SH-SY5Y (cell line): ENCODE results near the gene TERB1.

ENCODE experiments used
- GATA2 ChIP-seq: IDR thresholded peaks from 2 replicates; pipeline ENCODE4 v1.6.1; 2011; ENCODE audit warnings: mild to moderate bottlenecking, low read depth, low read length
- GATA3 ChIP-seq: IDR thresholded peaks from 2 replicates; pipeline ENCODE4 v1.6.1; 2011; ENCODE audit warnings: low read depth, mild to moderate bottlenecking, low read length, moderate library complexity

Gene TERB1

GRCh38 chr16:66741950-66742808 lies 59.2 kb downstream of the TERB1 start:
- no peak for TF ChIP-seq GATA3
- no peak for TF ChIP-seq GATA2

- TF ChIP-seq GATA3: no peak
- TF ChIP-seq GATA2: no peak
Measured at GRCh38 chr16:66741169-66741900, 60.0 kb downstream of the TERB1 start.

- TF ChIP-seq GATA2 (no peak), GATA3 (no peak)
Measured at GRCh38 chr16:66740533-66740932, 60.9 kb downstream of the TERB1 start.

GRCh38 chr16:66740010-66740409 lies 61.4 kb downstream of the TERB1 start:
- TF ChIP-seq GATA3 (no peak), GATA2 (no peak)

GRCh38 chr16:66735891-66736290 lies 65.5 kb downstream of the TERB1 start:
- TF ChIP-seq GATA2: no peak
- no peak for TF ChIP-seq GATA3

- no peak for TF ChIP-seq GATA2
Measured at GRCh38 chr16:66731101-66731500, 70.3 kb downstream of the TERB1 start.

- TF ChIP-seq GATA2 (no peak), GATA3 (no peak)
Measured at GRCh38 chr16:66728804-66729203, 72.6 kb downstream of the TERB1 start.

GRCh38 chr16:66728117-66728787 lies 73.1 kb downstream of the TERB1 start:
- no peak for TF ChIP-seq GATA3
- TF ChIP-seq GATA2: no peak

- TF ChIP-seq GATA2 (no peak), GATA3 (no peak)
Measured at GRCh38 chr16:66720766-66721165, 80.6 kb downstream of the TERB1 start.

GRCh38 chr16:66719246-66719645 lies 82.1 kb downstream of the TERB1 start:
- TF ChIP-seq GATA2 (no peak), GATA3 (no peak)

GRCh38 chr16:66717776-66718175 lies 83.6 kb downstream of the TERB1 start:
- TF ChIP-seq GATA2 (no peak), GATA3 (no peak)

- TF ChIP-seq GATA3 (no peak), GATA2 (no peak)
Measured at GRCh38 chr16:66717112-66717675, 84.2 kb downstream of the TERB1 start.

- TF ChIP-seq GATA2 (no peak), GATA3 (no peak)
Measured at GRCh38 chr16:66714654-66715307, 86.6 kb downstream of the TERB1 start.

- no peak for TF ChIP-seq GATA2
- no peak for TF ChIP-seq GATA3
Measured at GRCh38 chr16:66714062-66714461, 87.3 kb downstream of the TERB1 start.

GRCh38 chr16:66713076-66713475 lies 88.3 kb downstream of the TERB1 start:
- TF ChIP-seq GATA2 (no peak), GATA3 (no peak)

- no peak for TF ChIP-seq GATA3
Measured at GRCh38 chr16:66712512-66712911, 88.9 kb downstream of the TERB1 start.
